COR-L47 (cell line): Measurements from ENCODE around the gene SLC9A3.
"Not testable (repeated sequence)": the region's sequence is repeated elsewhere in the genome, so short reads cannot be mapped to it uniquely, and the experiment has no call there.

Experiments used
- DNase-seq: peaks from one replicate; lab custom pipeline; 2025; lab: John Stamatoyannopoulos, UW

SLC9A3 gene

DNA sequence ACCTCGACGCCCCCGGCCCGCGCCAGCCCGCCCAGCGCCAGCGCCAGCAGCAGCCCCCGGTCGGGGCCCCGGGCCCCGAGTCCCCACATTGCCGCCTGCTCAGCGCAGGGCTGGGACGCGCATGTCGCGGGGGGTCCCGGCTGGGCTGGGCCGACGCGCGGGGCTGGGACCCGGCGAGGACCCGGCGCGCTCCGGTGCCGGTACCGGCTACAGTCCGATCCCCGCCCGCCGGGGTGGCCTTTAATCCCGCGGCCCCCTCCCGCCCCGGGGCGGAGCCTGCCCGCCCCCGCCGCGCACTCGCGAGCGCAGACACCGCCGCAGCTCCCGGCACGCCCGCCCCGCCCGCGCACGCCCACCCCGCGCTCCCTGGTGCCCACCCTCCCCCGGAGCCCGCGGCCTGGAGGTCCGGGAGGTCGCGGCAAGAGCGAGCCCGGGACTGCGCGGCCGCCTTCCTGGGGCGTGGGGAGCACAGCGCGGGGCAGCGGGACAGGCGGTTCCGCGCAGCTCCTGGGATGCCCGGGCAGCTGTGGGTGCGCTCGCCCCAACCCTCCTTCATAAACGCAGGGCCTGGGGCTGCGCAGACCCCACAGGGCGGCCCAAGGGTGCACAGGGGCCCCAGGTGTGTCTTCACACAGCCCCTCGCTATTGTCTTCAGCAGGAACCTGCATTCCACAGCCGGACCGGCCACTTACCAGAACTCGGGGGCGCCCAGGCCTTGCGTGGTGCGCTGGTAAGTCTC lies at the start of gene SLC9A3:
Gene SLC9A3 (minus strand): TSS at position 216 of the 739 bp plus-strand sequence.
- DNase-seq: no peak

DNA sequence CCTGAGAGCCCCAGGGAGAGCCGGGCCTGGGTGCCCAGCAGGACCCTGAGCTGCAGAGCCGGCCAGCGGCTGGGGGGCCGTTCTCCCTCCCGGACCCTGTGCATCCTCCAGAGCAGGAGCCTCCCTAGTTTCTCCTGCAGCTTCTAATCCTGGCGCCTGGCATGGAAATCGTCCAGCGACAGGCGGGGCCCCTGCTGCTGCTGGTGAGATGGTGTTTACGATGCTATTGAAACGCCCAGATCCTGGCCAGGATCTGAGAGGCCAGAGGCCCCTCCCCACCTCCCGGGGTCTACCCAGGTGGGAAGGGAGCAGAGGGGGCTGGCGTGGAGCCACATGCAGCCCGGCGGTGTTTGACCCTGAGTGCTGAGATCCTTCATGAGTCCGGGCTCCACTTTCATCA lies 49.7 kb upstream of the SLC9A3 start:
- peak; percentile 83 for DNase-seq

DNA sequence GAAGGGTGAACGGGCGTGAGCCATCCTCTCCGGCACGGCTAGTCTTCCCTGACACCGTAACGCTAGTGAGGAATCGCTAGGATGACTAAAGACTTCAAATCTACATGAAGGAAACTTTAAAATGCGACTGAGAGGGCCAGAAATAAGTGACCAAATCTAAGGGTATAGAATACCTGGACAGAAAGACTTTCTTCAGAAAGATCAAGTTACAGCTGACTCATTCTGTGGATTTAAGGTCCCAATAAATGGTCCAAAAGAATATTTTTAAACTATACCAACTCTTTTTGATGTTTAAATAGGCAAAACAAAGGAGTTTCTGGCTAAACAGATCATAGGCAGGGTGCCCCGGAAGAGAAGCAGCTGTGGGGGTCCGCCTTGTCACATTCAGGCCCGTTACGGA lies 49.0 kb upstream of the SLC9A3 start:
- no peak for DNase-seq

DNA sequence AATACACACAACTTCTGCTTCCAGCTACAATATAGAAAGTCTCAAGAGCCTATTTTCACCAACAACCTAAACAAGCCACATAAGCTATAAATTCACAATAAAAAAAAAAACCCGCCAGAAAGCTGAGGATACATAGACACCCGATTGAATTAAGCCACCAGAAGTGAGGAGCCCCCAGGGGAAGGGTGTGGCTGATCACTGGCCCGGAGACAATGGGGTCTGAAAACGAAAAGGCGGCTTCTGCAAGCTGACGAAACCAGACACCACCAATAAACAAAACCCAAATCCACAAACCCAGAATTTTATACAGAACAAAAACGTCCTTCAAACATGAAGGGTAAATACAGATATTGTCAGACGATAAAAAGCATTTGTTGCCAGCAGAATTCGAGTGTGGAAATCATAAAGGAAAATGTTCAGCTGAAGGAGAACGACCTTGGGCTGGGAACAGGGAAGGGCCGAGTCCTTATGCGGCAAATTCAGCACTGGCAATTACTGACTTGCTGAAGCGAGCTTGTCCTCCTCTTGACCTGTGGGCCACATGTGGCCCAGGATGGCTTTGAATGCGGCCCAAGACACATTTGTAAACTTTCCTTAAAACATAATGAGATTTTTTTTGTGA lies 48.3 kb upstream of the SLC9A3 start:
- DNase-seq: peak; percentile 67

DNA sequence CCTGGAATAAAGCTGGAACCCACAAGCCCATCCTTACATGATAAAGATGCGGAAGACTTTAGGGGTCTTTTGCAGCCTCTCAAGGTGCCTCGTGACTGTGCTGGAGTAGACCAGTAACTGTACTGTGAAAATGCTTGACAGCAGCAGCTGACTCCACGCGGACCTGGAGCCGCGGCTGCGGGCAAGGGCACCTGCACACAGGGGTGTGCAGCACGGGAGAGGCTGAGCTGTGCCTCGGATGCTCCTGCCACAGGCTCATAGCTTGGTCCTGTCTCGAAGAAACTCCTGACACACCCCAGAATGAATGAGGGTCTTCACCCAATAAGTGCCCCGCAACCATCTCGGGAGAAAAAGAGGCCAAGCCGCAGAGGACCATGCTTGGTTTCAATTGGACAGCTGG lies 47.5 kb upstream of the SLC9A3 start:
- DNase-seq: no peak

DNA sequence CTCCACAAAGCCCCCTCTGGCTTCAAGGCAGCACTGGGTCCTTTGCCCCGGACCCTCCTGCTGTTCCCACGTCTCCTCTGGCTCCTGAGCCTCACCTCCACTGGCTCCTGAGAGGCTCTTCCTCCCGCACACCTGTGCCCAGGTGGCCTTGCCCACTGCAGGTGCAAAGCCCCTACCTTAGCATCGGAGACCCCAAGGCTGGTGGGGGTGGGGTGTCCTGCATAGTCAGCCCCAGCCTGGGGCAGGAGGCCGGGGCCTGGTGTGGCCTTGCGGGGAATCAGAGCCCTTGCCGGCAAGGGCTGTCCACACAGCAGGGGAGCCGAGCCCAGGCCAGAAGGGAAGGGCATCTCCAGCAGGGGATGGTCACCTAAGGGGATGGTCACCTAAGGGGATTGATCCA lies 46.6 kb upstream of the SLC9A3 start:
- DNase-seq: no peak

DNA sequence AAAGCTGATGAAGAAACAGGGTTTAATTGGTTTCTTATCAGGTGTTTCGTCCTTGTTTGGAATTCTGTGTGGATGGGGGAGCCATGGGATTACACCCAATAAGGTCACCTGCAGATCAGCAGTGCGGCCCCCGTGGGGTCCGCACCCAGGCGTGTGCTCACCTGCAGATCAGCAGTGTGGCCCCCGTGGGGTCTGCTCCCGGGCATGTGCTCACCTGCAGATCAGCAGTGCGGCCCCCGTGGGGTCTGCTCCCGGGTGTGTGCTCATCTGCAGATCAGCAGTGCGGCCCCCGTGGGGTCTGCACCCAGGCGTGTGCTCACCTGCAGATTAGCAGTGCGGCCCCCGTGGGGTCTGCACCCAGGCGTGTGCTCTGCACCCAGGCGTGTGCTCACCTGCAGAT lies 46.2 kb upstream of the SLC9A3 start:
- DNase-seq: no peak

DNA sequence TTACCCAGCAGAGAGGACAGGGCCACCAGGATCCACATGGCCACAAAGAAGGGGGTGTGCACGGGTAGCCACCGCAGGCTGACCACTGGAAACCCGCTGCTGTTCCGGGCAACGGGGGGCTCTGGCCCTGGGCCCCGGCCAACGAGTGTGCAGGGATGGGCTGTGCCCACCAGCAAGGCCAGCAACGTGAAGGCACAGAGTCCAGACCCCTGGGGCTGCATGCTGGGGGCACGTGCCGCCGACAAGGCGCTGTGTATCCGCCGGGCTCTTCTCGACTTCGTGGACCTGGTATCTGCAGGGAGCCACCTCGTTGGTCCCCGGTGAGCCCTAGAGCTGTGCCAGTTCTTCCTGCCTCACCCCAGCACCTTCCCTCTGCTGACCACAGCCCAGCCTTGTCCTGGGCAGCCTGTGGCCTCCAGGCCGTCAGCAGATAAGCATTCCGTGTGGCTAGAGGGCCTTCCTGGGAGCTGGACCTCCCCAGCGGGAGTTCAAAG lies 45.7 kb upstream of the SLC9A3 start:
- DNase-seq: no peak

DNA sequence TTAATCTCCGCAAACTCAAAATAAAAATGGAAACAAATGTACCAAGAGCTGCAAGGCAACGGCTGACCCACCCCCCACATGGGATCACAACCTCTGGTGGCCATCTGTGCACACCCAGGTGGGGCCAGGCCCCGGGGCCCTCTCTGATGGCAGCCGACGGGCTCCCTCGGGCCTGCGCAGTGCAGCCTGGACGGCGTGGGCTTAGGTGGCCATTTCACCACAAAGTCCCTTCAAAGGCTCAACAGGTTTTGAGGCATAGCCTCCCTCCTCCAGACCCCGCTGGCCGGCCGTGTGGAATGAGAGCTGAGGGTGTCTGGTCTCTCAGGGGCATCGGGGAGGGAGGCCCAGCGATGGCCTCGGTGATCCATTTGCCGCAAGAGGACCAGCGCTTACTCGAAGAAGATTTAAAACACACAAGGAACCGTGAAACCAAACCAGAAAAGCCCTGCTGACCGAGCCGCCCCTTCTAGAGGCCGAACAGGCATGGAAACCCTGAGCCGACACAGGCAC lies 45.2 kb upstream of the SLC9A3 start:
- no peak for DNase-seq

DNA sequence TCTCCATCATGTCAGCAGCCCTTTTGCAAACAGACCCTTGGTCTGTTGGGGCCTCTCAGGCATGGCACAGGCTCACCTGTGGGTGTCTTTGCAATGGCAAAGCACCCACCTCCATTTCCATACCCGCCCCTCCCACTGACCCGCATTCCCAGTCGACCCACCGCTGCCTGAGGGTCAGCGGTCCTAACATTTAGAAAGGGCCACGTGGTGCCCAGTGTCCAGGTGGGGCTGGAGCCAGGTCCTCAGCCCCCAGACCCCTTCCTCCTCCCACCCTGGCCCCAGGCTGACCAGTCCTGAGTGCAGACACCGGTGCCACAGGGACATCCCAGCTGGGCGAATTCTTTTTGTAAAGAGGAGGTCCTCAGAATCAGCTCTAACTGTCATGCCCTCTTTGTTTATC lies 44.6 kb upstream of the SLC9A3 start:
- no peak for DNase-seq

DNA sequence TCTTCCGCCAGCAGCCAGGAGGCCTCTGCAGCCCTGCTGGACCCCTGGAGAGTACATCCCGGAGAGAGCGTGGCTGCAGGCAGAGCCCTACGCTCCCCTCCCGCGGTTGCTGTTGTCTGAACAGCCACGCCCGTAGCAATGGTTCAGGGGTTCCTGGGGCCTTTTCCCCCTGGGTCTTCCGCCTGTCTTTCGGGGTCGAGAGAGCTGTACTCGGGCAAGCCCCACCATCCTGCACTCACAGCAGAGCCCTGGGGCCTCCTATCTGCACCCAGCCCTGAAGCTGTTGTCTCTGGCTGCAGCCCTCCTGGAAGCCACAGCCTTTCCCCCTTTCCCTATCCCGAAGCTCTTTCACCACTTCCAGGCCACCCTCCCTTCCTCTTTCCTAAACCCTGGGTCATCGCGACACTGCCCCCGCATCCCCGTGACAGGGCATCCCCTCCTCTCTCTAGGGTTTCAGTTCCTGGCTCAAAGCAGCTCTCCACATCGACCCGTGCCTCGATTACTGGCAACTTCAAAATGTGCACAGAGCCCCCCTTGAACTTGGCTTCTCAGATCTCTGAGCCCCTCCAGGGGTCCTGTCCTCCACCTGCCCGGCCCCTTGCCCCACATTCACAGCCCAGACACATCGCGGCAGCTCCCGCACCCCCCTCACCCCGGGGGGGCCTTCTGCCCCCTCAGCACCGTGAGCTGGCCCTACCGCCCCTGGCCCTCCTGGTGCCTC lies 44.0 kb upstream of the SLC9A3 start:
- no peak for DNase-seq

DNA sequence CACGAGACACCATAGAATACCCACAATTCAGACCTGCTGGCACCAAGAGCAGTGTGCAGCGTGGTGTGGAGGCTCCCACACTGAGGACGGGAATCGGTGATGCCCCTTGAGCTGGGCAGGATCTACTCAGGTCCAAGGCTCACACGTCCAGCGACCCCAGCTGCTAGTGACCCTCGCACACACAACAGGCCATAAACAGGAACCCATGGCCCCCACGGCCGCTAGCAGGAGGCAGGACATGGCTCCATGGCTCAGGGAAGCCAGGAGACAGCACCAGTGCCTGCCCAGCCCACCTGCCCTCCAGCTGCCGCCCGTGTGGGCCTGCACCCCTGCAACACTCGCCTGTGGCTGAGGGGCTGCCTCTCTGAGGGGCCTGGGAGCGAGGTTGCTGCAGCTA lies 43.4 kb upstream of the SLC9A3 start:
- no peak for DNase-seq

DNA sequence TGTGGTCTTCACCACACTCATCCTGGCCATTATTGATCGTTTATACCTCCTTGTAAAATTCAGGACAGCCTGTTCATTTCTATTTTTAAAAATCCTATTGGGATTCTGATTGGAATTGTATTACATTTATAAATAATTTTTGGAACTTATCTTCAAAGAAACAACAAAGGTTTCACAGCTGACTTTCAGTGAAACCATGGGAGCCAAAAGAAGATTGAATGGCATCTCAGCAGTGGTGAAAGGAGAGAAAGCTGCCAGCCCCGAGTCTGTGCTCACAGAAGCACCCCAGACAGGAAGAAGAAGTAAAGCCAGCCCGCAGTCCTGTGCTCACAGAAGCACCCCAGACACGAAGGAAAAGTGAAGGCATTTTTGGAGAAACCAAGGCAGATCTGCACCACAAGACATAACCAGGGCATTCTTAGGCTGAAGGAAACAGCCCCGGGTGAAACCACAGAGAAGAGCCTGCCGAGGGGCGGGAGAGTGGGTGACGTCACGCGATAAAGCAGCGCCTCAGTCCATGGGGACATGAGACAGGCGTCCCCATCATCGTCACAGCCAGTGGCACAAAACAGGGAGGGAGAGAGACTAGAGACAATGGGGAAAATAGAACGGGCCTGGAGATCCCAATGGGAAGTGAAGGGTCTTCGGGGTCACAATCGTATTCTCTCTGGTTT lies 42.5 kb upstream of the SLC9A3 start:
- DNase-seq: no peak

DNA sequence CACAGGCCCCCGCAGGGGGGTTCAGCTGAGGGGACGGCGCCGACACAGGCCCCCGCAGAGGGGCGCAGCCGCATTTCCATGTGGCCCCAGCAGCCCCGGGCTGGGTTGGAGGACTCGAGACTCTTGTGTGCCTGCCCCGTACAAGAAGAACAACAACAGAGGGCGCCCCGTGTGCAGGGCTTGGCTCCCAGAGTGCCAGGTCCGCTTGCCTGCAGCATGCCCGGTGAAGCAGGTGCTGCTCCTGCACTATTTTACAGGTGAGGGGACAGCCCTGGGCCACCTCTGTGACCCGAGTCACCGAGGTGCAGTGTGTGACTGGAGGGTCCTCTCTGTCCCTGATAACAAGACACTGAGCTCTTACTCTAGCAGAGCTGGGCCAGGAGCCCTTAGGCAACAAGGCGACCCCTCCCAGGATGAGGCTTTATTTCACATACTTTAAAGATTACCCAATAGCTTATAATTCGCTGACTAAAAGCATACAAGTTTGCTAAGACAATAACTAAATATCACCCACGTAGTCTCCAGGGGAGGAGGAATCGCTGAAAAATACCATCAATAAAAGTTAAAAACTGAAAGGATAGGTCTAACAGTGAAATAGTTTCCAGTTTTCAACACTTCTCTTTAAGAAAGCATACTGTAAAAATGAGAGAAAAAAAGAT lies 41.7 kb upstream of the SLC9A3 start:
- DNase-seq: no peak

DNA sequence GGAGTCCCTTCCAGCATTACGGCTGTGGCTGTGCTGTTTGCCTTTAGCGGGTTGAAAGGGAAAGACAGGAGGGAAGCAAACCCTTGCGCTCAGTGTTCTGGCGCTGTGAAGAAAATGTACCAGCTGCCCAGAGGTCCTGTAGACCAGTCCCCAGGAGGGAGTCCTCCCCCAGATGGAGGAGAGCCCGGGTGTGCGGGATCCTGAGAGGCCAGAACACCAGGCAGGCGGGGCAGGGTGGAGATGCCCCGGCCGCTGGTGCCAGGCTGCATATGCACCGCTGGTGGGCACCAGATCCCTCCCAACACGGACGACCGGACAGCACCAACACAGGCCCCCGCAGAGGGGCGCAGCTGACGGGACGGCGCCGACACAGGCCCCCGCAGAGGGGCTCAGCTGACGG lies 37.2 kb upstream of the SLC9A3 start:
- no peak for DNase-seq

DNA sequence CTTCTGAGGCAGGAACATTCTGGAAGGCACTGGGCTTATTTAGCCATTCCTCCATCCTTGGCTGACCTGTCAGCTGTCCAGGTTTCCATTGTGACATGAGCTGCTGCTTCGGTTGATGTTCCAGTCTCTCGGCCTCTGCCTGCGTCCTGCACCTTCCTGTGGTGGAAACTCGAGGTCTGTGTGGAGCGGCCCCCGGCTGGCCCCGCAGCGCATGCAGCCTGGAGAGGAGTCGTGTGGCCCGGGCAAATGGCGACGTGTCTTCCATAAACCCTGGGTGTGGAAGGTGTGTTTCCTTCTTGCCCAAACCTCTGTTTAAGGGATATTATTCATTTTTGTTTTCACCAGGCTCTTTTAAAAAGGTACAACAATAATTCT lies 36.5 kb upstream of the SLC9A3 start:
- no peak for DNase-seq

DNA sequence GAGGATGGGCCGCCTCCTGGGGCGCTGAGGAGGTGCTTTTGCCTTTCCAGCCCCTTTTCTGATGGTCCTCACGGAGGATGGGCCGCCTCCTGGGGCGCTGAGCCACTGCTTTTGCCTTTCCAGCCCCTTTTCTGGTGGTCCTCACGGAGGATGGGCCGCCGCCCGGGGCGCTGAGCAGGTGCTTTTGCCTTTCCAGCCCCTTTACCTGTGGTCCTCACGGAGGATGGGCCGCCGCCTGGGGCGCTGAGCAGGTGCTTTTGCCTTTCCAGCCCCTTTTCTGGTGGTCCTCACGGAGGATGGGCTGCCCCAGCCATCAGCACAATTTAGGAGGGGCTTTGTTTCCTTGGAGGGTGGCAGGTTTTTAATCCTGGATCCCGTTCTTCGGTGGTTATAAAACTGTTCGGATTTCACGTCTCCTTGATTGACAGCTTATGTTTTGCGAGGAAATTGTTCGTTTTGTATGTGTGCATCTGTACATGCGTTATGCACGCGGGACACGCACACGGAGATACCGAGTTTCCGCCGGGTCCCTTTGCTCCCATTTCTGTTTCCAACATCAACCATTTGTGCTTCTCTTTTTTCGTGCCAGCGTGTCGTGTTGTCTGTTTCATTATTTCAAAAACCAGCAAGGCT lies 34.7 kb upstream of the SLC9A3 start:
- DNase-seq: no peak

DNA sequence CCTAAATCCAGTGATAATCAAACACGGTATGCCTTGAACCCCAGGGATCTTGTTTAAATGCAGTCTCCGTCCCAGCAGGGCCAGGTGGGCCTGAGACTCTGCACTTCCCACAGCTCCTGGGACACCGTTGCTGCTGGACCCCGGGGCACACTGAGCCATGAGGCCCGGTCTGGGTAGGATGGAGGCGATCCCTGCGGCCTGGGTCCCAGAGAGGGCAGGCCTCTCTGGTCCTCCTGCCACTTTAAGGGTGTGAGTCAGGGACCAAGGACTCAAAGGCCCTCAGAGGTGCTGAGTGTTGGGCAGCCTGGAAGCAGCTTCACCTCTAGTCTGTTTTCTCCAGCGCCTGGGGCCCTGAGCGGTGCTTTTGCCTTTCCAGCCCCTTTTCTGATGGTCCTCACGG lies 34.1 kb upstream of the SLC9A3 start:
- DNase-seq: no peak

DNA sequence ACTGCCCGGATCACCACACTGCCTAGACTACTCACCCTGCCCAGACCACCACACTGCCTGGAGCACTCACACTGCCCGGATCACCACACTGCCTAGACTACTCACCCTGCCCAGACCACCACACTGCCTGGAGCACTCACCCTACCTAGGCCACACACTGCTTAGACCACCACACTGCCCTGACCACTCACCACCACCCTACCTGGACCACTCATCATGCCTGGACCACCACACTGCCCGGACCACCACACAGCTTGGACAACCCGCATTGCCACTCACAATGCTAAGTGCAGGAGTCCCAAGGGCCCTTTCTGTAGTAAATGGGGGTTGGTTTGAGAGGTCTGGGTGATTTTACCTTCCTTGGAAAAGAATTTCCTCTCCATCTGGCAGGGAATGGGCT lies 33.7 kb upstream of the SLC9A3 start:
- DNase-seq: not testable (repeated sequence)

DNA sequence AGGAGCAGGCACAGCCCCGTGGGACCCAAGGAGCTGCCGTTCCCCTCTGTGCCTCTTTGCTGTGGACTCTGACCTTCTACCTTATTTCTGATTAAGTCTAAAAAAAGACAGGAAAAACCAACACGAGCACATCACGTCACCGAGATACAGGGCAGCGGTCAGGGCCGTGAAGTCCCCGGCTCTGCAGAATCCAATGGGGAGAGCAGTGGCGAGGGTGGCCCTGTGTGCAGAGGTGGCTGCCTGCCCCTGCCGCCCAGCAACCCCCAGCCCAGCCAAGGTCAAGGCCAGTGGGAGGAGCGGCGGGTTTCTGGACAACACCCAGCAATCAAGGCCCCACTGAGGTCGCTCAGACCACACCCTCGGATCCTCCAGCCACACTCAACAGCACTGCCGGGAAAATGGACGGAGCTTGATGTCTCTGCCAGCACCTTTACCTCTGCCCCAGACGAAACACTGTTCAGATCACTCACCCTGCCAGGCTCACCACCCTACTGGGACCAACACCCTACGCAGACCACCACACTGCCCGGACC lies 32.7 kb upstream of the SLC9A3 start:
- DNase-seq: no peak

DNA sequence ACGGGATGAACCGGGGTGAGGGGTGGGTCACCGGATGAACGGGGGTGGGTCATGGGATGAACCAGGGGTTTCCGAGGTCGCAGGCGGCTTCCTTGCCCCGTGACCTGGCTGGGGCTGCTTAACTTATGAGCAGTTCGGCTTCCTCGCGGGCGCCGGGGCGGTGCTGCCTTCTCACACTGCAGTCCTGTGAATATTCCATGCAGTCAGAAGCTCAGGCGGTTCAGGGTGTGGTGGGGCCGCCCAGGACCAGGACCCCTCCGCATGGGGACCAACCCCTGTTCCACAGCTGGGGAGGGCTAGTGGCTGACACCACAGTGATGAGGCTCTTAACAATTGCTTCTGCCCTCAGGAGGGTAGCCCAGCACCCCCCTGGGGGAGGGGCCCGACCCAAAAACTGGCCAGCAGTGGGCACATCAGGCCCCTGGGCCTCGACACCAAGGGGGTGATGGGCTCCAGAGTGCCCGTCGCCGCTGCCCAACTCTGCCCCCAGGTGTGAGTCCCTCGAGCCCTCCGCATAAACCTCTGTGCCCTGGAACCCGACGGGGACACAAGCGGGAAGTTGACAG lies 30.9 kb upstream of the SLC9A3 start:
- DNase-seq: no peak
